DND-41 (cell line): ENCODE measurements around the gene SPRTN.

Experiments
- ATAC-seq: fragments of 200-7000 bp; cut with Tn5 transposase; 3 replicates; pipeline ENCODE4 v1.9.1; 2021; ENCODE audit warnings: low read depth; ENCODE audit not compliant: insufficient read depth
- DNase-seq: peaks from one replicate; pipeline ENCODE4 v3.0.0-alpha.2; 2020
- H2AFZ ChIP-seq: 2 replicates; pipeline ENCODE4 v1.6.0; 2012; ENCODE audit warnings: low read depth, low read length
- H3K27ac ChIP-seq: 2 replicates; pipeline ENCODE4 v1.5.1; 2012; ENCODE audit warnings: low read length, inconsistent platforms
- H3K27me3 ChIP-seq: fragments of 200-600 bp; sonication (generic); 2 replicates; pipeline ENCODE4 v1.6.0; 2012; ENCODE audit warnings: low read length, mild to moderate bottlenecking, inconsistent platforms; ENCODE audit not compliant: insufficient read depth, poor library complexity
- H3K36me3 ChIP-seq: 2 replicates; pipeline ENCODE4 v1.5.1; 2012; ENCODE audit warnings: low read length, inconsistent platforms; ENCODE audit not compliant: insufficient read depth
- H3K4me1 ChIP-seq: 2 replicates; pipeline ENCODE4 v1.5.1; 2012; ENCODE audit warnings: mild to moderate bottlenecking, low read length; ENCODE audit not compliant: insufficient read depth
- H3K4me2 ChIP-seq: 2 replicates; pipeline ENCODE4 v1.6.0; 2012; ENCODE audit warnings: mild to moderate bottlenecking, moderate library complexity, low read length, inconsistent platforms; ENCODE audit not compliant: insufficient read depth
- H3K4me3 ChIP-seq, 2 experiments: fragments of 200-600 bp in 1 of 2; shearing (Covaris generic) in 1 of 2; 2 replicates each; pipeline ENCODE4 v1.5.1; 2012 to 2016; ENCODE audit warnings: inconsistent platforms in 2 of 2, low read length in 2 of 2, mild to moderate bottlenecking in 2 of 2, low read depth in 1 of 2, moderate library complexity in 1 of 2
- H3K79me2 ChIP-seq: 2 replicates; pipeline ENCODE4 v1.6.0; 2012; ENCODE audit warnings: low read length, inconsistent platforms; ENCODE audit not compliant: insufficient read depth
- H3K9ac ChIP-seq: 2 replicates; pipeline ENCODE4 v1.6.0; 2012; ENCODE audit warnings: low read depth, mild to moderate bottlenecking, inconsistent platforms, low read length, moderate library complexity
- H3K9me3 ChIP-seq: 2 replicates; pipeline ENCODE4 v1.5.1; 2012; ENCODE audit warnings: low read length, moderate library complexity, mild to moderate bottlenecking, inconsistent platforms; ENCODE audit not compliant: insufficient read depth, severe bottlenecking
- H4K20me1 ChIP-seq: 2 replicates; pipeline ENCODE4 v1.6.0; 2012; ENCODE audit warnings: low read length; ENCODE audit not compliant: insufficient read depth
- EZH2 ChIP-seq: IDR thresholded peaks from 3 replicates; pipeline ENCODE4 v1.6.1; 2012; ENCODE audit warnings: borderline replicate concordance, low read depth, mild to moderate bottlenecking, moderate library complexity, low read length, inconsistent platforms; ENCODE audit not compliant: severe bottlenecking
- TF ChIP-seq, protein P1 (sequence below): IDR thresholded peaks from 2 replicates; pipeline ENCODE4 v1.5.1; 2012; ENCODE audit warnings: borderline replicate concordance, low read length, moderate library complexity, mild to moderate bottlenecking; ENCODE audit not compliant: poor library complexity, severe bottlenecking; ENCODE audit errors: extremely low read depth

Gene SPRTN

GRCh38 chr1:231359113-231359512 lies 21.0 kb downstream of the SPRTN start:
- no peak overlapping the region for H3K9ac ChIP-seq
- ATAC-seq (no peak), DNase-seq (no peak)
- no peak overlapping the region for H2AFZ ChIP-seq
- H3K4me2 ChIP-seq, result no peak overlapping the region
- H3K4me3 ChIP-seq, result no peak overlapping the region
- H3K27me3 ChIP-seq, result no peaks in the 10 kb centered on the region
- H3K79me2 ChIP-seq, result 0 out of 2 replicates have a peak, but pooled peaks cover 2% of the 10 kb centered on the region
- TF ChIP-seq EZH2, result no peak
- TF ChIP-seq, protein P1, sequence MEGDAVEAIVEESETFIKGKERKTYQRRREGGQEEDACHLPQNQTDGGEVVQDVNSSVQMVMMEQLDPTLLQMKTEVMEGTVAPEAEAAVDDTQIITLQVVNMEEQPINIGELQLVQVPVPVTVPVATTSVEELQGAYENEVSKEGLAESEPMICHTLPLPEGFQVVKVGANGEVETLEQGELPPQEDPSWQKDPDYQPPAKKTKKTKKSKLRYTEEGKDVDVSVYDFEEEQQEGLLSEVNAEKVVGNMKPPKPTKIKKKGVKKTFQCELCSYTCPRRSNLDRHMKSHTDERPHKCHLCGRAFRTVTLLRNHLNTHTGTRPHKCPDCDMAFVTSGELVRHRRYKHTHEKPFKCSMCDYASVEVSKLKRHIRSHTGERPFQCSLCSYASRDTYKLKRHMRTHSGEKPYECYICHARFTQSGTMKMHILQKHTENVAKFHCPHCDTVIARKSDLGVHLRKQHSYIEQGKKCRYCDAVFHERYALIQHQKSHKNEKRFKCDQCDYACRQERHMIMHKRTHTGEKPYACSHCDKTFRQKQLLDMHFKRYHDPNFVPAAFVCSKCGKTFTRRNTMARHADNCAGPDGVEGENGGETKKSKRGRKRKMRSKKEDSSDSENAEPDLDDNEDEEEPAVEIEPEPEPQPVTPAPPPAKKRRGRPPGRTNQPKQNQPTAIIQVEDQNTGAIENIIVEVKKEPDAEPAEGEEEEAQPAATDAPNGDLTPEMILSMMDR, result no peak
- H3K9me3 ChIP-seq, result no peaks in the 10 kb centered on the region
- peaks cover 22% of the 10 kb centered on the region for H3K36me3 ChIP-seq
- no peaks in the 10 kb centered on the region for H4K20me1 ChIP-seq
- H3K27ac ChIP-seq, result no peak overlapping the region
- H3K4me1 ChIP-seq, result no peaks in the 10 kb centered on the region

DNA sequence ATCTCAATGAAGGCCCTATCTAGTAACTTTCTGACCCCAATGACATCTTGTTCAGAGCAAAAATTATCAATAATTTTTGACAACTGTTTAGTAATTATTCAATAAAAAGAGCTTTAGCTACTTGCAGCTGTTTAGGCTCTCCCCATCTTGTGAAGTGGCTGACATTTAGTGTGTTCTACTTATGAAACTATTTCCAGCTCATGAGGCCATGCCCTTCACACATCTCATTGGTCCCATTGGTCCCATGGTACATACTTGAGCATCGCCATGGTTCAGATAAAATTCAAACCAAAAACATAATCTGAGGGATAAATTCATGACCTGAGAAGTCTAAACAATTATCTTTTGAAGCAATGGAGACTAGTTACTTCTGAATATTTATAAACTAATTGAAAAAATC lies 24.2 kb downstream of the SPRTN start:
- Histone ChIP-seq H3K9me3 (no peaks in the 10 kb centered on the region), H3K27ac (no peak overlapping the region), H3K79me2 (0 out of 2 replicates have a peak, but pooled peaks cover 2% of the 10 kb centered on the region), H2AFZ (no peak overlapping the region), H4K20me1 (no peaks in the 10 kb centered on the region), H3K27me3 (no peaks in the 10 kb centered on the region), H3K4me1 (no peaks in the 10 kb centered on the region), H3K4me2 (no peak overlapping the region), H3K9ac (no peak overlapping the region), H3K36me3 (peaks cover 48% of the 10 kb centered on the region), H3K4me3 (no peak overlapping the region)
- no peak for DNase-seq
- no peak for ATAC-seq
- TF ChIP-seq, protein P1, result no peak
- TF ChIP-seq EZH2, result no peak

DNA sequence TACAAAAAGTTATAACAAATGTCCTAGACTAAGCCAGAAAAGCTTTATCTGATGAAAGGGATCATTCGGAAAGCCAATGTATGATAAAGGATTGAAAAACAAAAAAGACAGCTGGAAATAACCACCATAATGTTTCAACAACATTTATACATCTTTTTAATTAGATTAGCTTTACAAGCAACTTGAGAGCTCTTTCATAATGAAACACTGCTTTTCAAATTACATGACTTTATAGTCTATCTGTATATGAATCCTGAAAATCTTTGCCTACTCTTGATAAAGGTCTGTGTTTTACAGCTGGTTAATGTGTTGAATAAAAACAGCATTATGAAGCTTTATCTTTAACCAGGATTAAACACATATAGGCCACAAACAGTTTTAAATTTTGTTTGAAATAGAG lies 25.5 kb downstream of the SPRTN start:
- DNase-seq (no peak), ATAC-seq (no peak)
- Histone ChIP-seq H2AFZ (no peak overlapping the region), H3K9ac (no peak overlapping the region), H4K20me1 (no peaks in the 10 kb centered on the region), H3K4me1 (no peaks in the 10 kb centered on the region), H3K4me3 (no peak overlapping the region), H3K9me3 (no peaks in the 10 kb centered on the region), H3K79me2 (0 out of 2 replicates have a peak, but pooled peaks cover 2% of the 10 kb centered on the region), H3K27me3 (no peaks in the 10 kb centered on the region), H3K27ac (no peak overlapping the region), H3K36me3 (peaks cover 56% of the 10 kb centered on the region), H3K4me2 (no peak overlapping the region)
- no peak for TF ChIP-seq EZH2
- TF ChIP-seq, protein P1, result no peak

DNA sequence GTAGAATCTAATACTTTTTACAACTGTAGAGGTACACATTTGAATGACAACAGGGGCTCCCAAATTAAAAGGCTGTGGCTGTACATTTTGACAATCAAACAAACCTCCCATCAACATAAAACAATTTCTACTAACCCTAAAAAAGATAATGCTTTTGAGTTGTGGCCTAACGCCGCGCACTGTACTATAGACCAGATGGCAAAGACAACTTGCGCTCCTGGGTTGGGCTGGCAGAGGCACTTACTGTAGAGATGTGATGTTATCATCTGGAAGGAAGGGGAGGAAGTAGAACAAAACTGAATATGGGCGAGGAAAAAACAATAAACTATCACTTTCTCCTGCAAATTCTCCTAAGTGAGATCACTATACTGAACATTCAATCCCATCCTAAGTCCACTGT lies 26.1 kb downstream of the SPRTN start:
- no peak overlapping the region for H2AFZ ChIP-seq
- TF ChIP-seq, protein P1, result no peak
- TF ChIP-seq EZH2, result no peak
- no peaks in the 10 kb centered on the region for H3K27me3 ChIP-seq
- no peak; the same call in 2 of the 3 replicates for ATAC-seq
- H3K36me3 ChIP-seq, result peaks cover 59% of the 10 kb centered on the region
- H3K4me3 ChIP-seq, result no peak overlapping the region
- H3K79me2 ChIP-seq, result 0 out of 2 replicates have a peak, but pooled peaks cover 2% of the 10 kb centered on the region
- DNase-seq, result no peak
- H3K9ac ChIP-seq, result no peak overlapping the region
- H3K4me1 ChIP-seq, result no peaks in the 10 kb centered on the region
- no peaks in the 10 kb centered on the region for H3K9me3 ChIP-seq
- no peak overlapping the region for H3K4me2 ChIP-seq
- no peak overlapping the region for H3K27ac ChIP-seq
- H4K20me1 ChIP-seq, result no peaks in the 10 kb centered on the region
